Heart right ventricle (tissue), 16 donors: Measurements from ENCODE around the gene SSTR5. TPM values are rescaled to one million over a fixed set of nuclear protein-coding genes. Genes with fewer than 3 reads are reported as not detected.

ENCODE experiments used
- ATAC-seq, 8 donors: fragments of 200-7000 bp; cut with Tn5 transposase; one replicate each; pipeline ENCODE4 v1.9.1; 2020; ENCODE audit warnings: mild to moderate bottlenecking in 8 of 8, moderate library complexity in 8 of 8, moderate number of reproducible peaks in 1 of 8
- DNase-seq, 2 donors: peaks; one replicate each; pipeline ENCODE4 v3.0.0-alpha.2; 2020
- H3K27ac ChIP-seq, 10 donors: fragments of 200-600 bp; sonication (generic) in 2 of 10; one replicate each; pipeline versions ENCODE4 v1.5.0 to v1.8.0; 2020 to 2022; ENCODE audit warnings: mild to moderate bottlenecking in 3 of 10
- H3K27me3 ChIP-seq, 7 donors: fragments of 200-600 bp; one replicate each; pipeline ENCODE4 v1.8.0; 2021 to 2022; ENCODE audit warnings: mild to moderate bottlenecking in 2 of 7
- H3K36me3 ChIP-seq, 9 donors: fragments of 200-600 bp; sonication (generic) in 1 of 9; one replicate each; pipeline versions ENCODE4 v1.5.0 to v1.8.0; 2020 to 2022; ENCODE audit warnings: mild to moderate bottlenecking in 2 of 9
- H3K4me1 ChIP-seq, 9 donors: fragments of 200-600 bp; sonication (generic) in 1 of 9; one replicate each; pipeline versions ENCODE4 v1.5.0 to v1.8.0; 2020 to 2022; ENCODE audit warnings: mild to moderate bottlenecking in 4 of 9
- H3K4me3 ChIP-seq, 10 donors: fragments of 200-600 bp; sonication (generic) in 2 of 10; one replicate each; pipeline versions ENCODE4 v1.5.0 to v1.8.0; 2020 to 2022; ENCODE audit warnings: mild to moderate bottlenecking in 7 of 10, moderate library complexity in 2 of 10
- H3K9me3 ChIP-seq, 11 donors: fragments of 200-600 bp in 10 of 11; sonication (generic) in 2 of 11; one replicate each; pipeline versions ENCODE4 v1.5.0 to v1.8.0; 2013 to 2022; ENCODE audit warnings: mild to moderate bottlenecking in 2 of 11, control low read depth in 1 of 11, moderate library complexity in 1 of 11
- WGBS, 2 donors: extraction: QIAGEN DNeasy Blood & Tissue Kit; methylation state at CpG; one replicate each; pipeline ENCODE4 v1.1.7; 2013; ENCODE audit warnings: inconsistent platforms in 1 of 2; 5-methylcytosine and 5-hydroxymethylcytosine counted together
- intact Hi-C, 10 donors: fragments of 100-400 bp; cut with DNase I; formaldehyde crosslinking; loops; one replicate each; pipeline versions ENCODE4 v1.11.1 to v1.14.2; 2022
- polyA plus RNA-seq, 2 donors: library from polyadenylated mRNA; stranded (reverse); fragments of 200-250 nt; gene quantifications; one replicate each; pipeline ENCODE4 v1.2.3, GENCODE V29; 2013
- total RNA-seq, 10 donors: library from RNA; stranded (reverse); fragmentation: NEBNext Ultra II Directional in 3 of 10; extraction: Animal tissue kit (Norgen Biotek cat#: 25700) in 3 of 10; gene quantifications; one replicate each; pipeline versions ENCODE4 v1.2.1 to v1.2.4, GENCODE V29; 2021 to 2023
- TF ChIP-seq, protein P1 (sequence below), 9 donors: fragments of 200-600 bp; sonication (generic) in 2 of 9; IDR thresholded peaks; one replicate each; pipeline versions ENCODE4 v1.5.0 to v1.8.0; 2021 to 2022; ENCODE audit warnings: antibody characterized with exemption in 9 of 9, mild to moderate bottlenecking in 5 of 9, moderate library complexity in 1 of 9
- donor health status: Arrhythmogenic right ventricular cardiomyopathy.
- donor health status: ischemic (EF 13 %, LVEDD 7.1; RV severe dilation, severe dysfunction).
- donor health status: healthy with polysubstance abuse.
- donor health status: DM: no; HTN: yes; CAD: no.
- donor health status: DM: no; HTN: no; CAD: no.
- donor health status: ischemic (EF 25% LVEDD 6.9; RV normal size, moderate dysfunction).
- donor health status: ischemic (EF 25% LVEDD 5.7; RV mildly dilated, moderate dysfunction).
- donor health status: healthy.
- donor health status: DM: yes; HTN: yes; CAD: no.
- donor health status: Ischemic cardiomyopathy.
- donor health status: ischemic (EF 35%, LVEDD 5.7; RV mildly dilated, moderate dysfunction).
- donor health status: nonischemic (EF 11% LVEDD 7.7; RV severe dilation, severe dysfunction).
- donor health status: DM: yes; HTN: yes; CAD: no.
- donor health status: PGD.
- donor health status: ischemic (EF 29% LVEDD 5.4; RV normal size, mild dysfunction).
- donor health status: nonischemic (EF 23%, LVEDD 6.1; RV moderate dilation, normal function).

SSTR5 gene
- total and polyA plus RNA-seq, 12 donors, result 0.39 to 32.0 (median 5.4) TPM

DNA sequence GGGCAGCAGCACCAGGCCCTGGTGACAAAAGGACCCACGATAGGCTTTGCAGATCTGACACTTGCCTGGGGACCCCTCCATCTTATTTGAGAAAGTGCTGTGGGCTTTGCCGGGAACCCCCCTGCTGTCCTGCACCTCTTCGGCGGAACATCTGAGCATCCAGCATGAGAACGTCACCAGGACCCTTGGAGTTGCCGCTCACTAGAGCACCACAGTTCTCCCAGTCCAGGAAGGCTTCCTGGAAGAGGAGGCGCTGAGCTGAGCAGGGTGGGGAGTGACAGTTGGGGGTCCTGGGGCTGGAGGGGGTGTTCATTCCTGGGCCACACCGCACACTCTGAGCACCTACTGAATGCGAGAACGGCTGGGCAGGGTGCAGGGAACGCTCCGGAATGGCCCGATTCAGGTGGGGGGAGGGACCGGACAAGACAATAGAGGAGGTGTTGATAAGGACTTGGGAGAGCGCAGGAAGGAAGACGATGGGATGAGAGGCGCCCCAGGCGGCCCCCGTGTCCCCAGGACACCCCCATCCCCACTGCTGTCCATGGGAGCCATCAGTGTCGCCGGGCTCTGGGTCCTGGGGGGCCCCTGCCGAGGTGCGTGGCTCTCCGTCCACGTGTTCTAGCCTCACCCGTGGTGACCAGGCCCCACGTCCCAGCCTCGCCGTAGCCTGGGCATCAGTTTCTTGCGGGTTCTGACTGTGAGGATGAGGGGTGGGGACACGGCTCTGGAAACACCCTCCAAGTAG, 55.6 kb downstream of the SSTR5 start:
- 87 to 88% methylated on average over 31 of the region's 31 CpGs for WGBS, 2 donors
- H3K27ac ChIP-seq, result no peak overlapping the region
- H3K9me3 ChIP-seq, result no peaks in the 10 kb centered on the region
- H3K4me1 ChIP-seq, result no peaks in the 10 kb centered on the region
- TF ChIP-seq, protein P1, sequence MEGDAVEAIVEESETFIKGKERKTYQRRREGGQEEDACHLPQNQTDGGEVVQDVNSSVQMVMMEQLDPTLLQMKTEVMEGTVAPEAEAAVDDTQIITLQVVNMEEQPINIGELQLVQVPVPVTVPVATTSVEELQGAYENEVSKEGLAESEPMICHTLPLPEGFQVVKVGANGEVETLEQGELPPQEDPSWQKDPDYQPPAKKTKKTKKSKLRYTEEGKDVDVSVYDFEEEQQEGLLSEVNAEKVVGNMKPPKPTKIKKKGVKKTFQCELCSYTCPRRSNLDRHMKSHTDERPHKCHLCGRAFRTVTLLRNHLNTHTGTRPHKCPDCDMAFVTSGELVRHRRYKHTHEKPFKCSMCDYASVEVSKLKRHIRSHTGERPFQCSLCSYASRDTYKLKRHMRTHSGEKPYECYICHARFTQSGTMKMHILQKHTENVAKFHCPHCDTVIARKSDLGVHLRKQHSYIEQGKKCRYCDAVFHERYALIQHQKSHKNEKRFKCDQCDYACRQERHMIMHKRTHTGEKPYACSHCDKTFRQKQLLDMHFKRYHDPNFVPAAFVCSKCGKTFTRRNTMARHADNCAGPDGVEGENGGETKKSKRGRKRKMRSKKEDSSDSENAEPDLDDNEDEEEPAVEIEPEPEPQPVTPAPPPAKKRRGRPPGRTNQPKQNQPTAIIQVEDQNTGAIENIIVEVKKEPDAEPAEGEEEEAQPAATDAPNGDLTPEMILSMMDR (IDR thresholded peaks at IDR 0.05), result no peak
- DNase-seq (no peak), ATAC-seq (no peak)
- H3K36me3 ChIP-seq, result no peaks in the 10 kb centered on the region
- peaks cover 0 to 48% (median 28%) of the 10 kb centered on the region in 7 donors for H3K27me3 ChIP-seq
- intact Hi-C loops, result loop anchor here in 1 of 10 donors (5.0 kb wide), 1 partner anchor 821 kb away; no protein-coding TSS in a partner anchor
- no peak overlapping the region for H3K4me3 ChIP-seq

DNA sequence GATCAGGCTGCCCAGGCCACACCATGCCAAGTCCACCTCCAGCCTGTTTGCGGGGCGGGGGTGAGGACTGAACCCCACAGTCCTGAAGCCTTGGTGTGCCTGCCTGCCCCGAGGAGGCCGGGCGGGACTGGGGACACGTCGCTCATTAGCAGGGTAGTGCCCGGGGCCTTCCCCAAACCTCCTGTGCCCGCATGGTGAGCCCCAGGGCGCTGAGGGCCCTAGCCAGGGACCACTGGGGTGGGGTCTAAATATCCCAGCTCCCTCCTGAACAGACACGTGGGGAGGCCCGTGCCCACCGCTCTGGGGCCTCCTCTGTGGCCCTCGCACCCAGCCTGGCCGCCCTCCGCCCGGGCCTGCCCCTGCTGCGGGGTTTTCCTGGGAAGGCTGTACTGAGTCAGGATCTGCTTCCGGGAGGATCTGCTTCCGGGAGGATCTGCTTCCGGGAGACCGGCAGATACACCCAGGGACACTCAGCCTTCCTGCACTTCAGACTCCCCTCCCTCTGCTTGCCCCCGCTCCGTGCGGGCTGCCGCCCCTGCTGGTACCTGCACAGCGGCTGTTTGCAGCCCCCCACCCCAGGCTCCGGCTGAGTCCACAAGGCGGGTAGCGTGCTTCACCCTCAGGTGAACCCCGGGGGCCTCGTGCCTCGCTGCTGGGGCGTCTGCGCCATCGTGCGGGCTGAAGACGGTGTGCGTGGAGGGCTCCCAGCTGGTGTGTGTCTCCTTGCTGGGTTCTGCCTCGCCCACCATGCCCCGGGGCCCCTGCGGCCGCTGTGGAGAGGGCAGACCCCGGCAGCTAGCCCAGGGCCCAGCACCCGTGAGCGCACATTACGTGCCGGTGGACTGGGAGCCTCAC, 56.8 kb downstream of the SSTR5 start:
- H3K36me3 ChIP-seq, result no peaks in the 10 kb centered on the region
- 90 to 93% methylated on average over 47 to 48 of the region's 48 CpGs for WGBS, 2 donors
- no peak for ATAC-seq
- H3K9me3 ChIP-seq, result no peaks in the 10 kb centered on the region
- peaks cover 0 to 47% (median 32%) of the 10 kb centered on the region in 7 donors for H3K27me3 ChIP-seq
- no peak for DNase-seq
- no peak overlapping the region for H3K27ac ChIP-seq
- intact Hi-C loops, result loop anchor here in 1 of 10 donors (5.0 kb wide), 1 partner anchor 822 kb away; no protein-coding TSS in a partner anchor
- H3K4me3 ChIP-seq, result no peak overlapping the region
- no peaks in the 10 kb centered on the region for H3K4me1 ChIP-seq
- TF ChIP-seq, protein P1 (IDR thresholded peaks at IDR 0.05), result no peak

DNA sequence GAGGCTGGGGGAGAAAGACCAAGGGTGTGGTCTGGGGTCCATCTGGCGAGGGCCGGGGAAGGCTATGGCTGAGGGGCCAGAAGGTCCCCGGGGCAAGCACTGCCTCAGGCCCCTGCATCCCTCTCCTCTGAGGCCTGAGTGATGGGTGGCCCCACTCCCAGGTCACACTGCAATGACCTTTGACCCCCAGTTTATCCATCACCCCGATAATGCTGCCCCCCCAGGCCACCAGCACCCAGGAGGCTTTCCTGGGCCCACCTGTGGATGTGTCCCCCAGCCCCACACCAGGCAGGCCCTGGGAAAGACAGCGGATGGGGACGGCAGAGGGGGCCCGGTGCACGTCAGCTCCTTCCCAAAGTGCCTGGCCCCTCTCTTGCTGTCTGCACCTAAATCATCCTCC, 57.8 kb downstream of the SSTR5 start:
- ATAC-seq, result no peak
- no peaks in the 10 kb centered on the region for H3K9me3 ChIP-seq
- H3K4me3 ChIP-seq, result no peak overlapping the region
- DNase-seq, result no peak
- TF ChIP-seq, protein P1 (IDR thresholded peaks at IDR 0.05), result no peak
- H3K4me1 ChIP-seq, result no peaks in the 10 kb centered on the region
- peaks cover 0 to 47% (median 24%) of the 10 kb centered on the region in 7 donors for H3K27me3 ChIP-seq
- intact Hi-C loops, result no loop called here
- no peak overlapping the region for H3K27ac ChIP-seq
- WGBS, 2 donors, result 89 to 90% methylated on average over 8 of the region's 8 CpGs
- no peaks in the 10 kb centered on the region for H3K36me3 ChIP-seq

Other genes with a start within 250 kb of the SSTR5 start
- 10 to 100 TPM in 2 of 10 donors, 1 to 10 TPM in 8; 5.7 to 14.2 (median 7.6) TPM for gene LMF1, start 101.8 kb upstream of the SSTR5 start, total RNA-seq
- gene LMF1, start 101.8 kb upstream of the SSTR5 start, polyA plus RNA-seq, result 10 to 100 TPM in 1 of 2 donors, 1 to 10 TPM in 1; 5.1 to 15.4 TPM
- 1 to 10 TPM in 5 of 10 donors, under 1 TPM in 5; 0.35 to 2.3 (median 0.97) TPM for gene SOX8, start 91.0 kb upstream of the SSTR5 start, total RNA-seq
- gene SOX8, start 91.0 kb upstream of the SSTR5 start, polyA plus RNA-seq, result 1 to 10 TPM in 1 of 2 donors, under 1 TPM in 1; 0.97 to 2.0 TPM
- under 1 TPM in 1 of 10 donors, not detected in 9; 0.15 TPM for gene C1QTNF8, start 23.5 kb downstream of the SSTR5 start, total RNA-seq
- gene C1QTNF8, start 23.5 kb downstream of the SSTR5 start, polyA plus RNA-seq, result not detected
- 1 to 10 TPM; 1.7 to 6.0 (median 2.2) TPM for gene CACNA1H, start 80.4 kb downstream of the SSTR5 start, total RNA-seq
- gene CACNA1H, start 80.4 kb downstream of the SSTR5 start, polyA plus RNA-seq, result 1 to 10 TPM; 7.1 to 8.7 TPM
- gene TPSG1, start 152.5 kb downstream of the SSTR5 start, total RNA-seq, result under 1 TPM in 1 of 10 donors, not detected in 9; 0.37 TPM
- gene TPSG1, start 152.5 kb downstream of the SSTR5 start, polyA plus RNA-seq, result under 1 TPM in 1 of 2 donors, not detected in 1; 0.06 TPM
- 1 to 10 TPM in 7 of 10 donors, under 1 TPM in 3; 0.33 to 5.2 (median 1.8) TPM for gene TPSB2, start 157.4 kb downstream of the SSTR5 start, total RNA-seq
- 1 to 10 TPM; 1.7 to 6.4 TPM for gene TPSB2, start 157.4 kb downstream of the SSTR5 start, polyA plus RNA-seq
- 10 to 100 TPM in 1 of 10 donors, 1 to 10 TPM in 7, under 1 TPM in 2; 0.53 to 11.4 (median 2.2) TPM for gene TPSAB1, start 168.0 kb downstream of the SSTR5 start, total RNA-seq
- gene TPSAB1, start 168.0 kb downstream of the SSTR5 start, polyA plus RNA-seq, result 1 to 10 TPM; 1.5 to 5.8 TPM
- gene TPSD1, start 183.3 kb downstream of the SSTR5 start, total RNA-seq, result under 1 TPM in 3 of 10 donors, not detected in 7; 0.28 to 0.44 (median 0.33) TPM
- gene TPSD1, start 183.3 kb downstream of the SSTR5 start, polyA plus RNA-seq, result under 1 TPM; 0.12 to 0.51 TPM
- 10 to 100 TPM; 70.6 to 99.8 (median 84.6) TPM for gene UBE2I, start 236.9 kb downstream of the SSTR5 start, total RNA-seq
- gene UBE2I, start 236.9 kb downstream of the SSTR5 start, polyA plus RNA-seq, result 10 to 100 TPM; 63.1 to 76.4 TPM